ENCODE results near the gene KCNK13. TPM values are rescaled to one million over a fixed set of nuclear protein-coding genes. Genes with fewer than 3 reads are reported as not detected.
"Not testable (repeated sequence)": the region's sequence is repeated elsewhere in the genome, so short reads cannot be mapped to it uniquely, and the experiment has no call there.

The KCNK13 gene
- total RNA-seq, 2 donors from 2014 or later: 0.15 to 0.32 TPM

- Histone ChIP-seq H3K27ac (no peak overlapping the region), H3K4me3 (no peak overlapping the region), H3K9ac (ENCODE audit: low read depth in 2 of 2, low read length in 2 of 2) (no peak overlapping the region), H3K4me1 (no peaks in the 10 kb centered on the region), H3K9me3 (no peaks in the 10 kb centered on the region), H3K27me3 (no peaks in the 10 kb centered on the region), H3K36me3 (no peaks in the 10 kb centered on the region)
- DNase-seq: peak; percentile 18
- intact Hi-C loops (cut with DNase I): no loop called here
- TF ChIP-seq CTCF (IDR thresholded peaks at IDR 0.05): peak; percentile 16
These were observed 132.1 kb downstream of the KCNK13 start for GRCh38 chr14:90193925-90194324.

- DNase-seq: no peak
- H3K4me1 ChIP-seq: no peaks in the 10 kb centered on the region
- no peak for TF ChIP-seq CTCF (IDR thresholded peaks at IDR 0.05)
- no peak overlapping the region for H3K4me3 ChIP-seq
- no peaks in the 10 kb centered on the region for H3K27me3 ChIP-seq
- H3K9ac ChIP-seq (ENCODE audit: low read depth in 2 of 2, low read length in 2 of 2): no peak overlapping the region
- H3K36me3 ChIP-seq: no peaks in the 10 kb centered on the region
- no peak overlapping the region for H3K27ac ChIP-seq
- intact Hi-C loops (cut with DNase I): no loop called here
- H3K9me3 ChIP-seq: no peaks in the 10 kb centered on the region
These were observed 132.9 kb downstream of the KCNK13 start for GRCh38 chr14:90194706-90195105.

- Histone ChIP-seq H3K36me3 (no peaks in the 10 kb centered on the region), H3K4me3 (no peak overlapping the region), H3K9ac (ENCODE audit: low read depth in 2 of 2, low read length in 2 of 2) (no peak overlapping the region), H3K27ac (no peak overlapping the region), H3K4me1 (no peaks in the 10 kb centered on the region), H3K9me3 (no peaks in the 10 kb centered on the region), H3K27me3 (no peaks in the 10 kb centered on the region)
- intact Hi-C loops (cut with DNase I): no loop called here
- TF ChIP-seq CTCF (IDR thresholded peaks at IDR 0.05): no peak
- no peak for DNase-seq
These were observed 136.8 kb downstream of the KCNK13 start for GRCh38 chr14:90198541-90199060.

- H3K27ac ChIP-seq; H3K9ac ChIP-seq (ENCODE audit: low read depth in 2 of 2, low read length in 2 of 2); H3K36me3 ChIP-seq; H3K27me3 ChIP-seq; DNase-seq; H3K9me3 ChIP-seq; intact Hi-C loops (cut with DNase I); H3K4me1 ChIP-seq; H3K4me3 ChIP-seq: not testable (repeated sequence)
These were observed 138.8 kb downstream of the KCNK13 start for GRCh38 chr14:90200546-90200945.

GRCh38 chr14:90201344-90201743 lies 139.6 kb downstream of the KCNK13 start:
- Histone ChIP-seq H3K36me3 (no peaks in the 10 kb centered on the region), H3K4me1 (no peaks in the 10 kb centered on the region), H3K9me3 (no peaks in the 10 kb centered on the region), H3K27me3 (no peaks in the 10 kb centered on the region), H3K9ac (ENCODE audit: low read depth in 2 of 2, low read length in 2 of 2) (no peak overlapping the region), H3K4me3 (no peak overlapping the region), H3K27ac (no peak overlapping the region)
- no peak for DNase-seq
- no peak for TF ChIP-seq CTCF (IDR thresholded peaks at IDR 0.05)
- intact Hi-C loops (cut with DNase I): no loop called here

- no peak overlapping the region for H3K4me3 ChIP-seq
- H3K27me3 ChIP-seq: no peaks in the 10 kb centered on the region
- DNase-seq: no peak
- H3K9me3 ChIP-seq: no peaks in the 10 kb centered on the region
- no peak for TF ChIP-seq CTCF (IDR thresholded peaks at IDR 0.05)
- intact Hi-C loops (cut with DNase I): no loop called here
- no peaks in the 10 kb centered on the region for H3K4me1 ChIP-seq
- no peaks in the 10 kb centered on the region for H3K36me3 ChIP-seq
- no peak overlapping the region for H3K27ac ChIP-seq
- no peak overlapping the region for H3K9ac ChIP-seq (ENCODE audit: low read depth in 2 of 2, low read length in 2 of 2)
These were observed 142.7 kb downstream of the KCNK13 start for GRCh38 chr14:90204516-90204915.
